NT2/D1 (cell line): ENCODE measurements around the gene CDYL2.
A peak's percentile ranks its signal among the peaks of the same experiment; 100 is the strongest.

Experiments
- DNase-seq: peaks from one replicate; pipeline ENCODE4 v3.0.0-alpha.2; 2011; ENCODE audit warnings: low read depth, low spot score
- H3K27me3 ChIP-seq: 2 replicates; pipeline ENCODE4 v1.6.0; 2011; ENCODE audit warnings: mild to moderate bottlenecking; ENCODE audit not compliant: insufficient read length, insufficient read depth
- H3K36me3 ChIP-seq: 2 replicates; pipeline ENCODE4 v1.6.1; 2011; ENCODE audit warnings: mild to moderate bottlenecking, low read length, mixed read lengths; ENCODE audit not compliant: insufficient read depth, insufficient read length
- H3K4me1 ChIP-seq: 2 replicates; pipeline ENCODE4 v1.5.1; 2011; ENCODE audit not compliant: insufficient read depth, insufficient read length
- H3K4me3 ChIP-seq: 2 replicates; pipeline ENCODE4 v1.5.1; 2011; ENCODE audit warnings: low read depth; ENCODE audit not compliant: insufficient read length
- H3K9ac ChIP-seq: 2 replicates; pipeline ENCODE4 v1.6.0; 2011; ENCODE audit warnings: low read depth; ENCODE audit not compliant: insufficient read length
- H3K9me3 ChIP-seq: 2 replicates; pipeline ENCODE4 v1.5.1; 2011; ENCODE audit warnings: mild to moderate bottlenecking, low read length; ENCODE audit not compliant: insufficient read depth
- SUZ12 ChIP-seq: IDR thresholded peaks from 2 replicates; pipeline ENCODE4 v1.6.1; 2011; ENCODE audit not compliant: insufficient read length, insufficient read depth; ENCODE audit errors: extremely low read depth
- YY1 ChIP-seq: IDR thresholded peaks from 2 replicates; pipeline ENCODE4 v1.6.1; 2011; ENCODE audit not compliant: insufficient read length, insufficient read depth
- ZNF274 ChIP-seq: IDR thresholded peaks from 2 replicates; pipeline ENCODE4 v1.6.1; 2011; ENCODE audit warnings: mild to moderate bottlenecking, low read depth, low read length

CDYL2 gene

GRCh38 chr16:80683646-80684045 lies 120.8 kb downstream of the CDYL2 start:
- Histone ChIP-seq H3K9ac (no peak overlapping the region), H3K4me3 (peak overlapping the region; percentile 9), H3K9me3 (no peaks in the 10 kb centered on the region; the same call in 1 of the 2 replicates), H3K36me3 (no peaks in the 10 kb centered on the region), H3K4me1 (no peaks in the 10 kb centered on the region), H3K27me3 (no peaks in the 10 kb centered on the region)
- no peak for DNase-seq
- TF ChIP-seq ZNF274 = no peak
- TF ChIP-seq YY1 = no peak
- no peak for TF ChIP-seq SUZ12

DNA sequence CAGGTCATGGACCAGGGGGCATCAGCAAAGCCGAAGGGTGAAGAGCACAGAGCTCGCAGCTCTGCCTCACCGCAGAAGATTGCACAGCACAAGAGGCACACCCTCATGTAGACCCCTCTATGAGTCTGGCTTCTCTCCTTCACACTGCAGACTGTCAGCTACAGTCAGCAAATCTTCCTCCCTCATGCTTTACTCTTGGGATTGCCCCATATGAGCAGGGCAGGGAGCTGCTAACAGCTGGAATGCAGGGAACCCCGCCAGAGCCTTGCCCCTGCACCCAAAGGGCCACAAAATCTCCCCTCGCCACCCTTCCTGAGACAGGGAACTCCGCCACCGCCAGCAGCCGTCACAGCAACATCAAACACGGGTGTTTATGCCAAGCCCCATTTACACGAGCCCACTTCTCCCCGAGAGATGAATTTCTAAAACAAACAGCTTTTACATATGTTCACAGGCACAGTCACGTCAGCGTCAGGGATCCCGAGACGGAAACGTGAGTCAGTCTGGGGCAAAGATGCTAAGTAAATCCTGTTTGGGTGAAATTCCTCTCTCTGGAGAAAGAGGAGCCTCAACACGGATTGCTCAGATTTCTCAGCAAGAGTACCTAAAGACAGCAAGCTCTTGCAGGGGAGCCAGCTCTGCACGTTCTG lies 121.9 kb downstream of the CDYL2 start:
- Histone ChIP-seq H3K36me3 (no peaks in the 10 kb centered on the region), H3K27me3 (no peaks in the 10 kb centered on the region), H3K4me3 (no peak overlapping the region), H3K4me1 (no peaks in the 10 kb centered on the region), H3K9me3 (no peaks in the 10 kb centered on the region; the same call in 1 of the 2 replicates), H3K9ac (no peak overlapping the region)
- TF ChIP-seq SUZ12 = no peak
- no peak for TF ChIP-seq YY1
- no peak for TF ChIP-seq ZNF274
- no peak for DNase-seq

- H3K9ac ChIP-seq = no peak overlapping the region
- no peaks in the 10 kb centered on the region for H3K27me3 ChIP-seq
- H3K36me3 ChIP-seq = no peaks in the 10 kb centered on the region
- H3K9me3 ChIP-seq = no peaks in the 10 kb centered on the region; the same call in 1 of the 2 replicates
- H3K4me3 ChIP-seq = no peak overlapping the region
- no peak for TF ChIP-seq ZNF274
- TF ChIP-seq YY1 = no peak
- TF ChIP-seq SUZ12 = no peak
- DNase-seq = no peak
- peaks cover 1% of the 10 kb centered on the region for H3K4me1 ChIP-seq
Observed at GRCh38 chr16:80681436-80681835, 123.0 kb downstream of the CDYL2 start.

DNA sequence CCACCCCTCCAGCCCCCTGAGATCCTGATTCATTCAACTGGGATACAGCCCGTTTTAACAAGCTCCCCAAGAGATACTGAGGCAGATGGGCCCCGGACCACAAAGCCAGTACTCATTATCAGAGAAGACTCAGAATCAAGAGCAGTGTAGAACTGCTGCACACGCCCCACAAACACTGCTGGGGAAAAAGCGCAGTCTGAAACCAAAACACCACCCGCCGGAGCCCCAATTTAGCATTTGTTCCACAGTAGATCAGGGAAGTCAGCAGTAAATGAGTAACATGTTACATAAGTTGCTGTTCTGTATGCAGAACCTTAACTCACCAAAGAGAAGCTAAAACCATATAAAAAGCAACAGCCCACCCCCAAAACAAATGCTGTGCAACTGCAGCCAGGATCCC lies 123.6 kb downstream of the CDYL2 start:
- Histone ChIP-seq H3K9ac (no peak overlapping the region), H3K36me3 (no peaks in the 10 kb centered on the region), H3K9me3 (no peaks in the 10 kb centered on the region; the same call in 1 of the 2 replicates), H3K27me3 (no peaks in the 10 kb centered on the region), H3K4me1 (peaks cover 2% of the 10 kb centered on the region), H3K4me3 (no peak overlapping the region)
- DNase-seq = no peak
- TF ChIP-seq ZNF274 (no peak), SUZ12 (no peak), YY1 (no peak)

DNA sequence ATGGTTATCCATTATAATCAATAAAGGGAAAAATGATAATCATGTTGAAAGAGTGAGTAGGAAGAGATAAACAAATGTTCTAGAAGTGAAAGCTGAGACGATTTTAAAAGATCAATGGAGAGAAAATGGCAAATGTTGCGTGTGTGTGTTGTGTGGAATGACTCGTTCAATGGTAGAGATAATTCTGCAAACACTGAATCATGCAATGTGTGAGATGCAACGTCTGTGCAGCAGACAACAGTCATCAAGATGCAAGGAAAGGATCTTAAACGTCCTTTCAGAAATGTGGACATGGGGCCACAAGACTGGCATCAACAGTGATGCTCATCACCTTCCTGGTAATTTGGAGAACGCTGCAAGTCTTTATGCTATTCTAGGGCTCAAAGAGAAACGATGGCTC lies 124.4 kb downstream of the CDYL2 start:
- Histone ChIP-seq H3K9me3 (no peaks in the 10 kb centered on the region; the same call in 1 of the 2 replicates), H3K9ac (no peak overlapping the region), H3K27me3 (no peaks in the 10 kb centered on the region), H3K4me1 (peaks cover 2% of the 10 kb centered on the region), H3K36me3 (no peaks in the 10 kb centered on the region), H3K4me3 (no peak overlapping the region)
- DNase-seq = no peak
- no peak for TF ChIP-seq YY1
- TF ChIP-seq SUZ12 = no peak
- TF ChIP-seq ZNF274 = no peak

- peaks cover 5% of the 10 kb centered on the region for H3K4me1 ChIP-seq
Observed at GRCh38 chr16:80674884-80675283, 129.5 kb downstream of the CDYL2 start.

DNA sequence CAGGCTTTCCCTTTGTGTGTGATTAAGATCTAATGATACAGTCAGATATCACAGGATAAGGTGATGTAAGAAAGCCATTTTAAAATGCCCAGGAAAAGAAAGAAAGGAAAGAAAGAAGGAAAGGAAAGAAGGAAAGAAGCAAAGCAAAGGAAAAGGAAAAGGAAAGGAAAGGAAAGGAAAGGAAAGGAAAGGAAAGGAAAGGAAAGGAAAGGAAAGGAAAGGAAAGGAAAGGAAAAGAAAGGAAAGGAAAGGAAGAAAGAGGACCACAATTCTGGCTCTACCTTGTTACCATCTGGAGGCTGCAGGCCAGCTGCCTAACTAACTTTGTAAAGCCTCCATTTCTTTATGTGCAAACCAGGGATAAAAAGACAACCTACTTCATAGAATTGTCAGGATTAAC lies 132.0 kb downstream of the CDYL2 start:
- no peak overlapping the region for H3K9ac ChIP-seq
- H3K4me3 ChIP-seq = no peak overlapping the region
- DNase-seq = no peak
- TF ChIP-seq SUZ12 (no peak), ZNF274 (no peak), YY1 (no peak)
- H3K9me3 ChIP-seq = no peaks in the 10 kb centered on the region
- H3K4me1 ChIP-seq = peaks cover 5% of the 10 kb centered on the region
- H3K27me3 ChIP-seq = no peaks in the 10 kb centered on the region
- H3K36me3 ChIP-seq = no peaks in the 10 kb centered on the region

More at GRCh38 chr16:80674884-80675283, 129.5 kb downstream of the CDYL2 start:
- Histone ChIP-seq H3K9me3 (no peaks in the 10 kb centered on the region; the same call in 1 of the 2 replicates), H3K4me3 (no peak overlapping the region), H3K36me3 (no peaks in the 10 kb centered on the region), H3K27me3 (no peaks in the 10 kb centered on the region), H3K9ac (no peak overlapping the region)
- no peak for DNase-seq
- TF ChIP-seq ZNF274 (no peak), YY1 (no peak), SUZ12 (no peak)
